H1 (cell line): ENCODE results near the gene GIMAP2. TPM values are rescaled to one million over a fixed set of nuclear protein-coding genes. Genes with fewer than 3 reads are reported as not detected.

Experiments
- CHD7 ChIP-seq: fragments of 300-600 bp; sonication (generic); IDR thresholded peaks from 2 replicates; pipeline ENCODE4 v1.7.1; 2012; ENCODE audit warnings: low read length, moderate library complexity, mild to moderate bottlenecking, inconsistent platforms; ENCODE audit not compliant: insufficient replicate concordance
- EZH2 ChIP-seq: fragments of 200-600 bp; sonication (generic); IDR thresholded peaks from 2 replicates; pipeline ENCODE4 v1.7.1; 2012; ENCODE audit warnings: low read depth, mild to moderate bottlenecking, moderate library complexity, low read length, inconsistent platforms; ENCODE audit not compliant: severe bottlenecking
- PHF8 ChIP-seq: fragments of 200-600 bp; sonication (generic); conservative IDR thresholded peaks from 2 replicates; pipeline ENCODE4 v1.7.1; 2012; ENCODE audit warnings: low read depth, mild to moderate bottlenecking, inconsistent platforms, low read length, moderate library complexity
- SAP30 ChIP-seq: fragments of 300-600 bp; sonication (generic); IDR thresholded peaks from 2 replicates; pipeline ENCODE4 v1.7.1; 2012; ENCODE audit warnings: low read length, moderate library complexity, mild to moderate bottlenecking, inconsistent platforms; ENCODE audit not compliant: insufficient read depth, insufficient replicate concordance
- TEAD4 ChIP-seq: IDR thresholded peaks from 2 replicates; pipeline ENCODE4 v1.6.1; 2012; ENCODE audit warnings: low read depth, low read length, inconsistent platforms, mixed read lengths
- polyA plus RNA-seq, 7 experiments: library from polyadenylated mRNA; depleted of rRNA in 3 of 7; stranded (reverse) in 5 of 7; unstranded in 2 of 7; fragments of >200 nt in 5 of 7; fragments of 200-250 nt in 2 of 7; gene quantifications; 1 replicate in 5 of 7; 2 replicates in 1 of 7; 4 replicates in 1 of 7; pipeline versions ENCODE4 v1.2.1 to v1.2.3, GENCODE V29; 2011 to 2013; ENCODE audit warnings: missing spikeins in 2 of 7, mixed read lengths in 2 of 7
- total RNA-seq: library from RNA; stranded (reverse); fragmentation: NEBNext Ultra II Directional; extraction: Animal tissue kit (Norgen Biotek cat#: 25700); gene quantifications from 2 replicates; pipeline ENCODE4 v1.2.1, GENCODE V29; 2021

Gene GIMAP2
- total and polyA plus RNA-seq, 2 of the 8 experiments (the other 6 are each of a cell fraction or from before 2014, with no cell fraction given) = not detected

DNA sequence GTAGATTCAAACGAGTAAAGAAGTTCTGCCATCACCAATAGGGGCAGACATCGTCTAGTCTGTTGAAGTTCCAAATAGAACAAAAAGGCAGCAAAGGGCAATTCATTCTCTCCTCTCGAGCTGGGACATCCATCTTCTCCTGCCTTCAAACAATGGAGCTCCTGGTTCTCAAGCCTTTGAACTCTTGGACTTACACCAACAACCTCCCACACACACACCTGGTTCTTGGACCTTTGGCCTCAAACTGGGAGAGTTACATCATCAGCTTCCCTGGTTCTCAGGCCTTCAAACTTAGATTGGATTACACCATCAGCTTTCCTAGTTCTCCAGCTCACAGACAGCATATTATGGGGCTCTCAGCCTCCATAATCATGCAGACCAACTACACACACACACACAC lies 41.9 kb downstream of the GIMAP2 start (continued):
- no peak for TF ChIP-seq CHD7
- TF ChIP-seq SAP30 = no peak
- TF ChIP-seq PHF8 = no peak
- no peak for TF ChIP-seq EZH2
- TF ChIP-seq TEAD4 = no peak
